ENCODE results near the gene MRPS34.

The MRPS34 gene

DNA sequence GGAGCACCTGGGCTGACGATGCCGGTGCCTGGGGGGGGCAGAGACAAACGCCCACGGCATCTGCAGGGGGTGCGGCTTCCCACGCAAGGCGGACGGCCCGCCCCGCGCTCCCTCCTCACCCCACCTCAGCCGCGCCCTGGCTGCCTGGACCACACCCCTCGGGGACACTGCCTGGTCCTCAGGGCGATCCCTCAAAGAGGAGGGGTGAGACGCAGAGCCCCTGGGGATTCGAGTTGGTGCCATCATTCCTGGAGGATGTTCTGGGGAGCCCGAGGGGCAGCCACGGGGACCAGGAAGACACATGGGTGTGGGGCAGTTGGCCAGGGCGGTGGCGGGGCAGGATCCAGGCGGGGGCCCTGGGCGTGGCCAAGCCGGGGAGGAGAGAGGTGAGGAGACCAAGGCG is 16.7 kb upstream of the MRPS34 start:
- Mint-ChIP-seq H3K27ac (no peak overlapping the region), H3K9me3 (no peaks in the 10 kb centered on the region), H3K4me3 (no peak overlapping the region), H3K36me3 (peaks cover 24% of the 10 kb centered on the region), H3K4me1 (peaks cover 15% of the 10 kb centered on the region)
- ATAC-seq: no peak
- peak in 1 of 2 donors; percentile 48 for DNase-seq (ENCODE audit: low spot score in 2 of 2)

DNA sequence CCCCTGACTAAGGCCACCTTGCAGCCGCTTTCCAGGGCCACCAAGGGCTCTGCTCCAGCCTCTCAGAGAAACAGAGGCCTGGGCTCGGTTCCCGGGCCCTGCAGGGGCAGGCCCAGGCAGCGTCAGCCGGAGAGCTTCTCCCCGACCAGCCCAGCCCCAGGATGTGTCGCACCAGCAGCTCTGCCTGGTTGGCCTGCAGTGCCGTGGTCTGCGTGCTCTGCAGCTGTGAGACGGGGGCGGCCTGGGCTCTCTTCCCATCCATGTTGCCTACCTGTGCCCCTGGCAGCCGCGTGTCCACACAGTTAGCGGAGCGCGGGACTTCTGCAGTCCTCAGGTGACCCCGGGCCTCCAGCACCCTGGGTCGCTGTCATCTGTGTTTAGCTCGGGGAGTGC is 15.8 kb upstream of the MRPS34 start:
- Mint-ChIP-seq H3K27ac (peak overlapping the region; percentile 64), H3K4me3 (no peak overlapping the region), H3K9me3 (no peaks in the 10 kb centered on the region), H3K4me1 (peaks cover 15% of the 10 kb centered on the region), H3K36me3 (peaks cover 24% of the 10 kb centered on the region)
- DNase-seq (ENCODE audit: low spot score in 2 of 2) (no peak), ATAC-seq (no peak)

GRCh38 chr16:1788095-1788707 is 15.3 kb upstream of the MRPS34 start:
- peaks cover 24% of the 10 kb centered on the region for H3K36me3 Mint-ChIP-seq
- ATAC-seq (no peak), DNase-seq (ENCODE audit: low spot score in 2 of 2) (no peak)
- no peaks in the 10 kb centered on the region for H3K9me3 Mint-ChIP-seq
- H3K4me1 Mint-ChIP-seq: peaks cover 15% of the 10 kb centered on the region
- no peak overlapping the region for H3K4me3 Mint-ChIP-seq
- H3K27ac Mint-ChIP-seq: no peak overlapping the region

DNA sequence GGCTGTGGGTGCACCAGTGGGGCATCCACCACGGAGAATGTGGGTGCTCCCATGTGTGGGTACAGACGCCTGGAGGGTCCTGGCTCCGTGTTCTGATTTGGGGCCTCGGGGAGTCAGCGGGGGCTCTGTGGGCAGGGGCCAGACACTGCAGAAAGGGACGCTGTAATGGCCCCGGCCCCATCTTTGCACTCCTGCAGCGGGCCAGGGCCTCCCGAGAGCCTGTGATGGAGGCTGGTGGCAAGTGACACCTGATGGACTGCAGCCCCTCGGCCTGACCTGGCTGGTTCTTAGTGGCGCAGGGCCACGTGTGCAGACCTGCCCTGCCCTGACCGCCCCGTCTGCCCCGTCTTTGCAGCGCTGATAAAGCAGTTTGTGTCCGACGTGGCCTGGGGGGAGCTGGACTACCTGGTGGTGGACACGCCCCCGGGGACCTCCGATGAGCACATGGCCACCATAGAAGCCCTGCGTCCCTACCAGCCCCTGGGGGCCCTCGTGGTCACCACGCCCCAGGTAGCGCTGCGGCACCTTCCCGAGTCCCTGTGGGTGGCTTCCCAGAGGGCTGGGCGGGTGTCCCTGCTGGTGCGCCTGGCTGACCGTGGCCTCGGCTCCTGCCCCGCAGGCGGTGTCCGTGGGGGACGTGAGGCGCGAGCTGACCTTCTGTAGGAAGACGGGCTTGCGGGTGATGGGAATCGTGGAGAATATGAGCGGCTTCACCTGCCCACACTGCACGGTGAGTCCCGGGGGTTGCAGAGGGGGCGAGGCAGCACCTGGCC is 14.6 kb upstream of the MRPS34 start:
- Mint-ChIP-seq H3K9me3 (no peaks in the 10 kb centered on the region), H3K4me3 (no peak overlapping the region), H3K4me1 (peaks cover 15% of the 10 kb centered on the region), H3K36me3 (peaks cover 28% of the 10 kb centered on the region), H3K27ac (no peak overlapping the region)
- DNase-seq (ENCODE audit: low spot score in 2 of 2) (no peak), ATAC-seq (no peak)

GRCh38 chr16:1787056-1787321 is 14.1 kb upstream of the MRPS34 start:
- peaks cover 15% of the 10 kb centered on the region for H3K4me1 Mint-ChIP-seq
- ATAC-seq (no peak), DNase-seq (ENCODE audit: low spot score in 2 of 2) (no peak)
- H3K36me3 Mint-ChIP-seq: peaks cover 33% of the 10 kb centered on the region
- no peak overlapping the region for H3K4me3 Mint-ChIP-seq
- no peak overlapping the region for H3K27ac Mint-ChIP-seq
- no peaks in the 10 kb centered on the region for H3K9me3 Mint-ChIP-seq

DNA sequence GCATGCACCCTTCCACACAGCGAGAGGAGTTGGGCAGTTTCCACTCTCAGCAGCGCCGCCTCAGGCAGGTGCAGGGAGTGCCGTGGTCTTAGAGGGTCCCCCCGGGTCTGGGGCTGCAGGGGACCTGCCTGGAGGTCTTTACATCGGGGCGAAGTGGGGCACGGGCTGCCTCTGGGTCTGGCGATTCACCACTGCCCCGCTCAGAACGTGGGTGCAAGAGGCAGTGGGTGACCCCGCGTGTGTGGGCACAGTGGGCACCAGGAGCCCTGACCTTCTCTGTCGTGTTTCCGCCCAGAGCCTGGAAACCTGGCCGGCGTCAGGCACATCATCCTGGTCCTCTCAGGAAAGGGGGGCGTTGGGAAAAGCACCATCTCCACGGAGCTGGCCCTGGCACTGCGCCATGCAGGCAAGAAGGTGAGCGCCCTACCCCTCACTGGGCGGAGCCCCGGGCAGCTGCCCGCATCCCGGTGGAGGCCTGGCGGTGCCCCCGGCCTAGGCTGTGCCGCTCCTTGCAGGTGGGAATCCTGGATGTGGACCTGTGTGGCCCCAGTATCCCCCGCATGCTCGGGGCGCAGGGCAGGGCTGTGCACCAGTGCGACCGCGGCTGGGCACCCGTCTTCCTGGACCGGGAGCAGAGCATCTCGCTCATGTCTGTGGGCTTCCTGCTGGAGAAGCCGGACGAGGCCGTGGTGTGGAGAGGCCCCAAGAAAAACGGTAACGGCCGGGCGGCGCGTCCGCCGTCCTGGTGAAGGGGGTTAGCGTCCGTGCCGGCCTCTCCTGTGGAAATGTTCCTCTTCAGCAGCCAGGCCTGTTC is 13.5 kb upstream of the MRPS34 start:
- Mint-ChIP-seq H3K9me3 (no peaks in the 10 kb centered on the region), H3K36me3 (peaks cover 39% of the 10 kb centered on the region), H3K4me1 (peaks cover 20% of the 10 kb centered on the region), H3K27ac (no peak overlapping the region), H3K4me3 (no peak overlapping the region)
- ATAC-seq (no peak), DNase-seq (ENCODE audit: low spot score in 2 of 2) (no peak)

GRCh38 chr16:1785846-1786170 is 12.9 kb upstream of the MRPS34 start:
- Mint-ChIP-seq H3K36me3 (peaks cover 44% of the 10 kb centered on the region), H3K4me1 (peaks cover 26% of the 10 kb centered on the region), H3K9me3 (no peaks in the 10 kb centered on the region), H3K4me3 (no peak overlapping the region), H3K27ac (no peak overlapping the region)
- DNase-seq (ENCODE audit: low spot score in 2 of 2) (peak in 1 of 2 donors; percentile 47), ATAC-seq (no peak)

GRCh38 chr16:1784977-1785845 is 12.3 kb upstream of the MRPS34 start:
- H3K9me3 Mint-ChIP-seq: no peaks in the 10 kb centered on the region
- peak overlapping the region; percentile 38 for H3K4me3 Mint-ChIP-seq
- ATAC-seq: no peak
- H3K27ac Mint-ChIP-seq: peak overlapping the region; percentile 10
- DNase-seq (ENCODE audit: low spot score in 2 of 2): no peak
- peaks cover 26% of the 10 kb centered on the region for H3K4me1 Mint-ChIP-seq
- peaks cover 46% of the 10 kb centered on the region for H3K36me3 Mint-ChIP-seq

GRCh38 chr16:1782408-1783264 is 9.7 kb upstream of the MRPS34 start, which contains the start of the genes NUBP2 and SPSB3:
Gene NUBP2 (plus strand): TSS chr16:1782960. CDS start chr16:1783021, 61 bp downstream.
Gene SPSB3 (minus strand): TSS chr16:1782571. CDS start chr16:1781483, 1,088 bp downstream.
- Mint-ChIP-seq H3K9me3 (no peaks in the 10 kb centered on the region), H3K4me1 (peaks cover 25% of the 10 kb centered on the region), H3K36me3 (peaks cover 45% of the 10 kb centered on the region), H3K27ac (peak within 1 kb of the TSS; percentile 90), H3K4me3 (peak within 1 kb of the TSS; percentile 79)
- DNase-seq (ENCODE audit: low spot score in 2 of 2) (peak; percentile 82 to 98), ATAC-seq (peak; percentile 93)

- Mint-ChIP-seq H3K36me3 (peaks cover 45% of the 10 kb centered on the region), H3K4me1 (peaks cover 25% of the 10 kb centered on the region), H3K4me3 (peak overlapping the region; percentile 79), H3K9me3 (no peaks in the 10 kb centered on the region), H3K27ac (peak overlapping the region; percentile 90)
- DNase-seq (ENCODE audit: low spot score in 2 of 2) (no peak), ATAC-seq (peak; percentile 1)
These were observed 8.9 kb upstream of the MRPS34 start for GRCh38 chr16:1781758-1782407.

DNA sequence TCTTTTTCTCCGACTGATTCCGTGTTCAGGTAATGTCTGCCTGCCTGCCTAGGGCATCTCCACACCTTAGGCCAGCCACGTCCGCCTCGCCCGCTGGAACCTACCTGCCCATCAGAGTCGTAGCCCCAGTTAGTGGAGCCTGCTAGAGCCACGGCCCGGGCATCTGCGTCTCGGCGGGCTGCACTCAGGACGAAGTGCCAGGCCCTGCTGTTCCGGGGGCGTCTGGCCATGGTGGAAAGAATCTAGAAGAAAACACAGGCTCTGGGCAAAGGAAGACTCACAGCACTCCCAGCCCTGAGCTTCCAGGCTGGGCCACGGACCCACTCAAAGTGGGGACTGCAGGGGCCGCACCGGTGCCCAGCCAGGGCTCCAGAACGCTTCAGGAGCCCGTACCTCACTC is 8.3 kb upstream of the MRPS34 start:
- Mint-ChIP-seq H3K36me3 (peaks cover 50% of the 10 kb centered on the region), H3K9me3 (no peaks in the 10 kb centered on the region), H3K4me1 (peaks cover 25% of the 10 kb centered on the region), H3K27ac (peak overlapping the region; percentile 90), H3K4me3 (peak overlapping the region; percentile 79)
- DNase-seq (ENCODE audit: low spot score in 2 of 2) (no peak), ATAC-seq (no peak)

GRCh38 chr16:1780677-1781072 is 7.7 kb upstream of the MRPS34 start:
- H3K9me3 Mint-ChIP-seq: no peaks in the 10 kb centered on the region
- peak overlapping the region; percentile 79 for H3K4me3 Mint-ChIP-seq
- ATAC-seq (no peak), DNase-seq (ENCODE audit: low spot score in 2 of 2) (no peak)
- H3K4me1 Mint-ChIP-seq: peaks cover 25% of the 10 kb centered on the region
- H3K36me3 Mint-ChIP-seq: peaks cover 50% of the 10 kb centered on the region
- H3K27ac Mint-ChIP-seq: no peak overlapping the region

GRCh38 chr16:1779741-1780676 is 7.1 kb upstream of the MRPS34 start:
- H3K36me3 Mint-ChIP-seq: peaks cover 44% of the 10 kb centered on the region
- H3K9me3 Mint-ChIP-seq: no peaks in the 10 kb centered on the region
- peaks cover 19% of the 10 kb centered on the region for H3K4me1 Mint-ChIP-seq
- H3K27ac Mint-ChIP-seq: peak overlapping the region; percentile 23
- ATAC-seq: no peak
- peak overlapping the region; percentile 79 for H3K4me3 Mint-ChIP-seq
- no peak for DNase-seq (ENCODE audit: low spot score in 2 of 2)
